Measurements from ENCODE around the gene B3GALT2. TPM values are rescaled to one million over a fixed set of nuclear protein-coding genes. Genes with fewer than 3 reads are reported as not detected.

B3GALT2 gene
- total and polyA plus RNA-seq, 2 of the 8 experiments (the other 6 are each of a cell fraction or from before 2014, with no cell fraction given): not detected

GRCh38 chr1:193210996-193211395, 24.6 kb upstream of the B3GALT2 start (continued):
- TF ChIP-seq CBX8 (IDR thresholded peaks at IDR 0.05; ENCODE audit: borderline replicate concordance, low read depth, low read length) (no peak), TAF1 (IDR thresholded peaks at IDR 0.05; ENCODE audit: low read depth, low read length) (no peak), ZNF274 (IDR thresholded peaks at IDR 0.05; ENCODE audit: borderline replicate concordance, extremely low read depth, low read length) (no peak), CHD2 (IDR thresholded peaks at IDR 0.05; ENCODE audit: low read length) (no peak), SP1 (IDR thresholded peaks at IDR 0.05; ENCODE audit: low read depth, low read length) (no peak), BACH1 (IDR thresholded peaks at IDR 0.05; ENCODE audit: low read length) (no peak)
